Gastroesophageal sphincter (tissue), 3 donors: ENCODE results near the gene TSC22D3.

ENCODE experiments used
- CTCF ChIP-seq, 4 experiments: fragments of 200-600 bp in 2 of 4; fragments of 450-650 bp in 2 of 4; sonication (generic) in 1 of 4; IDR thresholded peaks; one replicate each; pipeline ENCODE4 v1.5.1; 2017 to 2019; ENCODE audit warnings: antibody characterized with exemption in 4 of 4, mild to moderate bottlenecking in 2 of 4, moderate library complexity in 2 of 4
- EP300 ChIP-seq: sonication (generic); formaldehyde crosslinking; IDR thresholded peaks from one replicate; pipeline ENCODE4 v1.6.1; 2017; ENCODE audit warnings: antibody characterized with exemption, mild to moderate bottlenecking
- POLR2A ChIP-seq, 2 donors: fragments of 450-650 bp; IDR thresholded peaks; one replicate each; pipeline ENCODE4 v1.6.1; 2017; ENCODE audit warnings: antibody characterized with exemption in 2 of 2, mild to moderate bottlenecking in 2 of 2, moderate library complexity in 1 of 2

GRCh38 chrX:107753187-107753586 lies 22.4 kb downstream of the TSC22D3 start:
- no peak for TF ChIP-seq EP300
- no peak for TF ChIP-seq CTCF (IDR thresholded peaks at IDR 0.05)
- no peak for TF ChIP-seq POLR2A (IDR thresholded peaks at IDR 0.05)
